ENCODE results near the gene S100A3. TPM values are rescaled to one million over a fixed set of nuclear protein-coding genes. Genes with fewer than 3 reads are reported as not detected.

The S100A3 gene
- total RNA-seq, 2 donors from 2014 or later, result not detected

DNA sequence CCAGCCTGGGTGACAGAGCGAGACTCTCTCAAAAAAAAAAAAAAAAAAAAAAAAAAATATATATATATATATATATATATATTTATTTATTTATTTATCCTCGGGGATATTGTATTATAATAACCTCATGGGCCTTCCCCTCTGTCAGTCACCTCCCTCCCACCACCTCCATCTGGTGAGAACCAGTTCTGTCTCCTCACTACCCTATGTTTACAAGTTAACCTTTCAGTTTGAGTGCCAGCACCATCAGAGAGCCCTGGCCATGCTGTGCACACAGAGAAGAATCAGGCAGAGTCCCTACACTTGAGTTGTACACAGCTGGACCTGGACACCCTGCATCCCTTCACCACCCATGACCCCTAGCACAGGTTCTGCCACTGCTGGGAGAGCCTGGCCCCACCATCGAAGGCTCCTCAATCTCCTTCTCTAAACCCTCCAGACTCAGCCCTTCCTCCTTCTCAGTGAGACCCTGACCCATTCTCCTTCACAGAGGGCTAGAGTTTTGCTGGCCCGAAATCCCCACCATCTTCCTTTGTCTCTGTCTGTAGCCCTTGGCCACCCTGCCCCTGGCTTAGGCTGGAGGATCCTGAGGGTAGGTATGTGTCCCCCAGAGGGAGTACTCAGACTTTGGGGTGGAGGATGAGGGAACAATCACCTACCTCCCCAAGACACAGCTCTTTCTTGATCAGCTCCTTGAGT is 9.5 kb downstream of the S100A3 start:
- Histone ChIP-seq H3K9me3 (no peaks in the 10 kb centered on the region), H3K27me3 (no peaks in the 10 kb centered on the region), H3K27ac (no peak overlapping the region), H3K4me1 (peaks cover 37% of the 10 kb centered on the region), H3K36me3 (replicated peaks in 1 of 2; ENCODE audit: insufficient read depth in 1 of 2, low read depth in 2 of 2) (no peaks in the 10 kb centered on the region), H3K4me3 (no peak overlapping the region)
- 75% methylated on average over 4 of the region's 4 CpGs for WGBS, 2 donors
- DNase-seq, result no peak
- TF ChIP-seq POLR2A (IDR thresholded peaks at IDR 0.05), result no peak
- TF ChIP-seq, protein P1, sequence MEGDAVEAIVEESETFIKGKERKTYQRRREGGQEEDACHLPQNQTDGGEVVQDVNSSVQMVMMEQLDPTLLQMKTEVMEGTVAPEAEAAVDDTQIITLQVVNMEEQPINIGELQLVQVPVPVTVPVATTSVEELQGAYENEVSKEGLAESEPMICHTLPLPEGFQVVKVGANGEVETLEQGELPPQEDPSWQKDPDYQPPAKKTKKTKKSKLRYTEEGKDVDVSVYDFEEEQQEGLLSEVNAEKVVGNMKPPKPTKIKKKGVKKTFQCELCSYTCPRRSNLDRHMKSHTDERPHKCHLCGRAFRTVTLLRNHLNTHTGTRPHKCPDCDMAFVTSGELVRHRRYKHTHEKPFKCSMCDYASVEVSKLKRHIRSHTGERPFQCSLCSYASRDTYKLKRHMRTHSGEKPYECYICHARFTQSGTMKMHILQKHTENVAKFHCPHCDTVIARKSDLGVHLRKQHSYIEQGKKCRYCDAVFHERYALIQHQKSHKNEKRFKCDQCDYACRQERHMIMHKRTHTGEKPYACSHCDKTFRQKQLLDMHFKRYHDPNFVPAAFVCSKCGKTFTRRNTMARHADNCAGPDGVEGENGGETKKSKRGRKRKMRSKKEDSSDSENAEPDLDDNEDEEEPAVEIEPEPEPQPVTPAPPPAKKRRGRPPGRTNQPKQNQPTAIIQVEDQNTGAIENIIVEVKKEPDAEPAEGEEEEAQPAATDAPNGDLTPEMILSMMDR (IDR thresholded peaks at IDR 0.05), result no peak
- intact Hi-C loops (cut with DNase I), result no loop called here
- ATAC-seq, result no peak

DNA sequence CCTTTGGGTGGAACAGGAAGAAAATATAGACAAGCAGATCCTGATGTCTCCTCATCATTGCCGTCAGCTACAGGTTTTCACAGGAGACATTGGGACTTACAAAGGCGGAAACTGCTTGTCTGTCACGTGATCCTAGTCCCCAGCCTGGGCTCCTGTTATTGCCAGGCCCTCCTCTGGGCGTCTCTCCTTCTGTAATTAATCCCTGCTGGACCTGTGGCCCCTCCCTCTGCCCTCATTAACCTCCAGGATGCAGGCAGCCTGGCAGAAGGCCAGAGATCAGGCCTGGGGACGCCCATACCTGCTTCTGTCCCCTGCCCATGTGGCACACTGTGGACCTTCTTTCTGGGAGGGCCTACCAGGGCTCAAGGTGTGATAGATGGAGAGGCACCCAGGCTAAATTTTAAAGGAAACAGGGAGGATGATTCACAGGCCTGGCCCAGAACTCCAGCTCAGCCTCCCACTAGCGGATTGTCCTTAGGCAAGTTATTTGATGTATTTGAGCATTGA is 10.7 kb downstream of the S100A3 start:
- Histone ChIP-seq H3K27me3 (no peaks in the 10 kb centered on the region), H3K27ac (peak overlapping the region in 3 of 4 donors; percentile 21 to 71 (median 55)), H3K9me3 (no peaks in the 10 kb centered on the region), H3K4me3 (no peak overlapping the region), H3K36me3 (replicated peaks in 1 of 2; ENCODE audit: insufficient read depth in 1 of 2, low read depth in 2 of 2) (no peaks in the 10 kb centered on the region), H3K4me1 (peaks cover 36% of the 10 kb centered on the region)
- DNase-seq, result peak; percentile 38 to 60 (median 58)
- WGBS, 2 donors, result 55 to 65% methylated on average over 2 to 6 of the region's 6 CpGs
- TF ChIP-seq, protein P1 (IDR thresholded peaks at IDR 0.05), result peak in 1 of 7 experiments; percentile 5
- no peak for TF ChIP-seq POLR2A (IDR thresholded peaks at IDR 0.05)
- ATAC-seq, result peak; percentile 34
- intact Hi-C loops (cut with DNase I), result no loop called here

DNA sequence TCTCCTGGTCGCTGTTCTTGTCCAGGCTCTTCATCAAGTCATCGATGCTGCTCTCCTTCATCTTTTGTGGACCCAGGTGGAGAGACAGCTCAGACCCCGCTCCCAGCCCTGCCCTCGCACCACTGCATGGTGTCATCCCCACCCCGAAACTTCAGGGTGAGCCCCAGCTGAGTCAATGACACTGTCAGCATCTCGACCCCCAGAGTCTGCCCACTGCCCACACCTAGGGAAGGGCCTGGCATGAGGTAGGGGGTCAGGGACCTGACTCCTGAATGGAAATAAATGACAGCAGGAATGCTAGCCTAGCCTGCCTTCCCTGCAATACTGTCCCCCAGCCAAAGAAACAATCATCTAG is 11.7 kb downstream of the S100A3 start:
- peaks cover 45% of the 10 kb centered on the region for H3K4me1 ChIP-seq
- no peaks in the 10 kb centered on the region for H3K27me3 ChIP-seq
- DNase-seq (no peak), ATAC-seq (no peak)
- intact Hi-C loops (cut with DNase I), result no loop called here
- H3K9me3 ChIP-seq, result no peaks in the 10 kb centered on the region
- no peak for TF ChIP-seq POLR2A (IDR thresholded peaks at IDR 0.05)
- TF ChIP-seq, protein P1 (IDR thresholded peaks at IDR 0.05), result no peak
- H3K36me3 ChIP-seq (replicated peaks in 1 of 2; ENCODE audit: insufficient read depth in 1 of 2, low read depth in 2 of 2), result no peaks in the 10 kb centered on the region
- H3K27ac ChIP-seq, result peak overlapping the region in 1 of 4 donors; percentile 88
- H3K4me3 ChIP-seq, result no peak overlapping the region
- 90 to 100% methylated on average over 6 of the region's 6 CpGs for WGBS, 2 donors

DNA sequence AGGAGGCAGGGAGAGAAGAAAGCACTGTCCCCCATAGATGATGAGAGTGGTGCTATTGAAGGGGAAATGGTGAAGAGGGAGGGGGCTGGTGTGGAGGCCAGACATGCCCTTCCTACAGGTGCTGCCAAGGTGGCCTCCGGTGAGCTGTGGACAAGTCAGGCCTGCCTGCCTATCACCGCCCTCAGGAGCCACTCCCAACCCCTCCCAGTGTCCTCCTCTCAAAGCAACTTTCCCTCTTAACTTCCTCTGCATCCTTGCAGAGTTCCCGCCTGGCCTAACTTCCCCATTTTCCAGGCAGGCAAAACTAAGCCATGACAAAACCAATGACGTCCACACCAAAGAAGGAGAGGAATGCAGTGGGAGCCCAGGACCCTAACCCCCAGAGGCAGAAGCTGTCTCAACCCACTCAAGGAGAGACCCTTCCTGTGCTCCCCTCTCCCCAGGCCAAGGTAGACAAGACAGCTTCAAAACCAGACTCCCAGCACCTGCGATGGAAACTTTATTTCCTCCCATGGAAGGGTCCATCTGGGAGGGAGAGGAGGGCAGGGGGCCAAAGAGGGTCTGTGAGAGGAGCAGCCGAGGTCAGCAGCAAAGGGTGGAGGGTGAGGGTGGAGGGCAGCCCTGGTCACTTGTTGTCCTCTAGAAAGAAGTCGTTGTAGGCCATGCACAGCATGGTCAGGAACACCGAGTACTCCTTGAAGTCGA is 12.2 kb downstream of the S100A3 start:
- WGBS, 2 donors, result 84 to 85% methylated on average over 9 of the region's 9 CpGs
- intact Hi-C loops (cut with DNase I), result no loop called here
- H3K27ac ChIP-seq, result peak overlapping the region in 3 of 4 donors; percentile 85 to 88 (median 86)
- no peak for ATAC-seq
- peaks cover 45% of the 10 kb centered on the region for H3K4me1 ChIP-seq
- TF ChIP-seq, protein P1 (IDR thresholded peaks at IDR 0.05), result no peak
- TF ChIP-seq POLR2A (IDR thresholded peaks at IDR 0.05), result no peak
- H3K9me3 ChIP-seq, result no peaks in the 10 kb centered on the region
- H3K4me3 ChIP-seq, result no peak overlapping the region
- DNase-seq, result no peak
- H3K36me3 ChIP-seq (replicated peaks in 1 of 2; ENCODE audit: insufficient read depth in 1 of 2, low read depth in 2 of 2), result no peaks in the 10 kb centered on the region
- no peaks in the 10 kb centered on the region for H3K27me3 ChIP-seq
